Epithelial cell of prostate (primary cell): ENCODE data around the gene EXD3.

Source experiments
- DNase-seq: peaks from one replicate; pipeline ENCODE4 v3.0.0-alpha.2; 2011; ENCODE audit warnings: low read depth, low spot score
- H3K27ac ChIP-seq: fragments of 450-650 bp; 2 replicates; pipeline ENCODE4 v1.5.1; 2017; ENCODE audit warnings: mild to moderate bottlenecking

Gene EXD3

DNA sequence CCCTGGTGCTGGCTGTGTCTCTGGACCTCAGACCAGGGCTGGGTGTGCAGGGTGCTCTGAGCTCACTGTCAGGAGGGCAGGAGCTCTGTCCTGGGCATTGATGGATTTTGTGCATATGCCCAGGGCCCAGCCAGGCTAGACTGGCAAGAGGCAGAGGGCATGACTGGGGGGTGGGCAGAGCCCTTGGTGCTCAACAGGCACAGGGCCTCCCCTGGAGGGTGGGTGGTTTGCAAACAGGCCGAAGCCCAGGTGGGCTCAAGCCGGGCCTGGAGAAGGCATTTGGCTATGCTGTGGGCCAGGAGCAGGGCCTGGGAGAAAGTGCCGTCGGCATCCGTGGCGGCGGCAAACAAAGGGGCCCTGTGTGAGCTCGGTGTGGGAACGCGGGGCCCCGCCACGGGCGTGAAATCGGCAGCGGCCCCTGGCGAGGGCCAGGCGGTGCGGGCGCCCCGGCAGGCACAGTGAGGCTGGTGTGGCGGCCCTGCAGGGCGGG is 119.0 kb downstream of the EXD3 start:
- H3K27ac ChIP-seq = no peak overlapping the region
- no peak for DNase-seq

DNA sequence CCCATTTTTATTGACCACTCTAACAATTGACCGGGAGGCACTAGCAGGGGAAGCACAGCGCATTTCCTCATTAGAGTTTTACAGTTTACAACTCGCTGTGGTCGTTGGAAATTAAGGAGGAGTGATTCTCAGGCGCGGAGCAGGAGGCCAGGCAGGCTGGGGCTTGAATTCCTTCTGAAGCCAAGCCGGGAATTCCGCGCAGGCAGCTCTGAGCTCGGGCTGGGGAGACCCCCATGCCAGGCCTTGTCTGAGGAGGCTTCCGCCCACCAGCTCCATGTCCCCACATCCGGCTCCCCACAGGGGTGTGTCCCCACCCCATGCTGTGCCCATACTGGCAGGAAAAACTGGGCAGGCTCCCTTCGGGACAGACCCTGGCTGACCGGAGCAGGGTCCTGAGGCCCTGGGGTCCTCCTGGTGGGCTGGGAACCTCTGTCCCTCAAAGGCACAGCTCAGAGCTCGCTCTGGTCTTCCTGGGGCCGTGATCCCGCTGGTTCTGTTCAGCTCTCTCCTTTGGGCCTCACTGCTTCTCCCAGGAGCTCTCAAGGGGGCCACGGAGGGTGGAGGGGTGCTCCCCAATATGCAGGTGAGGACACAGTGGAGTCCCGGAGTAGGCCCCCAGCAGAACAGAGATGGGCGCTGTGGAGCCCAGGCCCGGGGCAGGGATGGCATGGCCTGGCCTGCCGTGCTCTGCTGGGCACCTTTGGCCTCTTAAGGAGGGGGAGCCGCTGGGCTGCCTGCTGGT is 119.6 kb downstream of the EXD3 start:
- peak overlapping the region; percentile 66 for H3K27ac ChIP-seq

DNA sequence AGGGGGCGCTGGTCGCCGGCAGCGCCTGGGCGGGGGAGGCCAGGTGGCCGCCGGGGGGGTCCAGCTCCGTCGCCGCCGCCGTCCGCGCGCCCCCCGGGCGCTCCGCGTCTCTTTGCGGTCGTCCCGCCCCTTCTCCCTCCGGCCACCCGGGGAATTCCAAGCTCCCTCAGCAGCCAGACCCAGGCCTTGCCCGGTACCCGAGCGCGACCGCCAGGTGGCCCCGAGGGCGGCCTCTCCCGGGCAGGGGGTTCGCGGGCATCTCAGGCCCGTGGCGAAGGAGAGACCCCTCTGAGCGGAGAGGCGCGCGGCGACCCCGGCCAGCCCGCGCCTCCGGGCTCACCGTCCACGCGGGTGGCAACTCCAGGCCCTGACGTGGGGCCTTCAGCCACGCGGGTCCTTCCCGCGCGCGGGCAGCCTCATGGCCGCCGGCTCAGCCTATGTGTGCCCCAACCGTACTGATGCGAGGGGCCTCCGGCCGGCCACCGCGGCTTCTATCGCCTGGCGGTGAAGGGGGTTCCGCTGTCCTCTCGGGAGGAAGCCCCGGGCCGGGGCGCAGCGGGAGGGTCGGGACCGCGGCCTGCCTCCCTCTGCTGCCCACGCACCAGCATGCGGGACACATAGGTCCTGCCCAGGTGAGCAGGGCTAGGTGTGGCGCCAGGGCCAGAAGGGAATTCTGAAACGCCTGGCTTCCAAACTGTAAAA is 120.4 kb downstream of the EXD3 start:
- no peak for DNase-seq
- peak overlapping the region; percentile 66 for H3K27ac ChIP-seq

More for the DNA sequence above, 119.6 kb downstream of the EXD3 start:
- no peak for DNase-seq

DNA sequence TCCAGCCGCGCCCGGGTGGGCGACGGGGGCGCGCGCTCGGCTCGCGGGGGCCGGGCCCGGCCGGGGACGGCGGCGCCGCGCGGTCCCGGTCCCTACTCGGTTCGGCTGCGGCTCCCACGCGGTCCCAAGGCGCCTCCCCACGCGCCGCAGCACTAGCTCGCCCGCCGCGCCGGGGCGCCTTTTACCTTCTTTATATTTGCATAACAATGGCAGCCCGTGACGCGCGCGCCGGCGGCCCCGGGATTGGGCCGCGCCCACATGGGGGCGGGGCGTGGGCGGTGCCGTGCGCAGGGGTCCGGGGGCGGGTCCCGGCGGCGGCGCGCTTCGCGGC is 120.9 kb downstream of the EXD3 start, which contains the start of gene NRARP:
TSS of gene NRARP (minus strand) at position 154 of the 331 bp plus-strand sequence. CDS start 343 bp downstream, outside the sequence.
- DNase-seq = no peak
- peak within 1 kb of the TSS; percentile 66 for H3K27ac ChIP-seq

DNA sequence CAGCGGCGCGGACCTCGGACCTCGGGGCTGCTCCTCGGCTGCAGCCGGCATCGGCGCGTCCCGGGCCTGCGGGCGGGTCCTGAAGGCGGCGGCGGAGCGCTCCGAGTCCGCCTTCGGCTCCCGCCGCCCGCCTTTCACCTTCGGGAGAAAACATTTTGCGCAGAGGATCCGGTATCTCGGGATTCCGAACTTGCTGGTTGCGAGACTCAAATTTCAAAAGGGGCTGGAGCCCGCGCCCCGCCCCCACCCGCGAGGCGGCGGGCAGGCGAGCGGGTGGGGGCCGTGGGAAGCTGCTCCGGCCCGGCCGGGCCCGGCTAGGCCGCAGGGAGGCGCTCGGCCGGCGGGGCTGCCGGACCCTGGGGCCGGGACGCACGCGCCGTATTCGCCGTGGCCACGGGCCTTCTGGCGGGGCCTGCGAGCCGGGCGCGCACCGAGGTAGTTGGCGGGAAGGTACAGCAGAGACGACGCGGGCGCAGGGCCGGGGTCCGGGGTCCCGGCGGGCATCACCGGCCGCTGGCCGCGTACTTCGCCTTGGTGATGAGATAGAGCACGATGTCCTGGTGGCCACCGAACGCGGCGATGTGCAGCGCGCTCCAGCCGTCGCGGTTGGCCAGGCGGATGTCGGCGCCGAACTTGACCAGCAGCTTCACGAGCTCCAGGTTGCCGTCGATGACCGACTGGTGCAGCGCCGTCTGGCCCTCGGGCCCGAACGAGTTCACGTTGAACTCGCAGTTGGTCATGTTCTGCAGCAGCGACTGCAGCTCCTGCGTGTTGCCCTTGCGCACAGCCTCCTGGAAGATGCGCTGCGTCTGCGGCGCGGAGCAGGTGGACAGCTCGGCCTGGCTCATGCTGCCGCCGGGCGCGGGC is 121.6 kb downstream of the EXD3 start:
- no peak for DNase-seq
- H3K27ac ChIP-seq = no peak overlapping the region

DNA sequence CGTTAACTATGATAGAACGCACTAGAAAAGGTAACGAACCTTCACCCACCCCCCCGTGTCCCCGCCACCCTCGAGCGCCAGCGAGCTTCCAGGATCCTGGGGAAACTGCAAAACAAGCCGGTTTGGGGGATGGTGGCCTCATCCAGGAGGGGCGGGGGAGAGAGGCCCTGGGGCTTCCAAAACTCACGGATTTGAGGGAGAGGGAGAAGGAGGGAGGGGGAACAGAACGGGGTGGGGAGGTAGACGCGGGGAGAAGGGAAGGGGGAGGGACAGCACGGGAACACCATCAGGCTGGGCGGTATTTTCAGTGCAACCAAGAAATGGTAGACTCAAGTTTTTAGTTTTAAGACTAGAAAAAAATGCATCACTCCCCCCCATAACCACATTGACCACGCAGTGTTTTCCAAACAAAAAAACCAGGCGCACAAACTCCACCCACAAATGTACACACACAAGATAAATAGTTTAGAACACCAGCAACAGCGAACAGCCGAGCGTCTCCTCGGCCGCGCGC is 122.3 kb downstream of the EXD3 start:
- H3K27ac ChIP-seq = no peak overlapping the region
- no peak for DNase-seq

DNA sequence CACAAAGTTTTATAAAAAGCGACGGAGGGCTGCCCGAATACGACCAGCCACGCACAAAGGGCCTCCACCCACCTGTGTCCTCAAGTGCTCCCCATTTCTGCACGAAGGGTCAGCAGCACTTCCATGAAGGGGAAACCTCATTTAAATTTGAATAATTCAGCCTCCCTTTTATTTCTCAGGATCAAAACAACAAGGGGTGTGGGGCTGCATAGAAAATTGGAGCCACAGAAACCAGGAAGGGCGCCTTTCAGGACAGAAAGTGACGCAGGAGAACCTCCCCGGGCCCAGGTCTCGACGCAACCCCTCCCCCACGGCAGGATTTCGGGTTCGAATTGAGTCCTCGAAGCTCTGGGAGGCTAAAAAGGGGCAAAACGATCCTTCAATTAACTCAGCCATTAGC is 123.0 kb downstream of the EXD3 start:
- no peak for DNase-seq
- no peak overlapping the region for H3K27ac ChIP-seq

DNA sequence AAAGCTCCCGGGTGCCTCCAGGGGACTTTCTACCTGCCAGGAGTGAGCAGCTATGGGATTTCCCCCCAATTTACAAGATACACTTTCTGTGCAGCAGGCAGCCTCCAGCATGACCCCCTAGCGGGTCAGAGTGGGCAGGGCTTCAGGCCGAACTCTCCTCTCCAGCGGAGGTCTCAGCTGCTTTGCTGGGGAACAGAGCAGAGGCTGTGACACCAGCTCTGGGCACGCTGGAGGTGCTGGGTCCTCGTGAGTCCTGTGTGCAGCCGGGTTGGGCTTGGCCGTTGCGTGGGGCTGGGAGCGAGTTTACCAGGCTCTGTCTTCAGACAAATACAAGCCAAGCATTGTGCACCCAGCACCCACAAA is 123.8 kb downstream of the EXD3 start:
- no peak for DNase-seq
- H3K27ac ChIP-seq = no peak overlapping the region

DNA sequence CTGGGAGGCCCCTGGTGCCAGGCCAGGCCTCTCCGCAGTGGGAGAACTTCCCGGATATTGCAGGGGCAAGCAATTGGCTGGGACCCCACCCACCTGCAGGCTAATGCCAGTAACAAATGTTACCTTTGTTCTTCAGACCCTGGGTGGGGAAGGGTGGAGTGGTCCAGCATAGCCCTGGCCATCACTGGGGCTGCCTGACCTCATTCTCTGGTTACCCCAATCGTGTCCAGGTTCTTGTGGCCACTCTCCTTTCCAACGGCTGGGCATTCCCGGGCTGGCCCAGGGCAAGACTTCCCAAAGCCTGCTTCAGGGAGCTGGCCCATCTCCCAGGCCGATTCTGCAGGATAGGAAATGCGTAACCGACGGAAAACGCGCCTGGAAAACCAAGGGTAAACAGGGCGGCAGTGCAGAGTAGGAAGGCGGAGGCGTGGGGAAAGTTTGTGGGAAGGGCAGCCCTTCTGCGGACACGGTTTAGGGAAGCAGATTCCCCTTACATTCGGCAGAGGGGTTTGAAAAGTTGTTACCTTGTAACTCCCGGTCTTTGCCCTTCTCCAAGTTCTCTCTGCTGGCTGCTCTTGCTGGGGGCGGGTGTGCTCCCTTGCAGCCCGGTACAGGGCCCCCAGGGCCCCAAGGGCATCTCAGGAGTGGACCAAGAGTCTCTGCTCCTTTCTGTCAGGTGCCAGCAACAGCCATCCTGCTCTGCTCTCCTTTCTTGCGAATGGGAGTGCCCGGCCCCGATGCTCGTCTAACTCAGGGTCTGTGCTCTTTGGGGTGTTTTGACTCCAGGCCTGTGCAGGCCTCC is 124.4 kb downstream of the EXD3 start:
- no peak for DNase-seq
- no peak overlapping the region for H3K27ac ChIP-seq

DNA sequence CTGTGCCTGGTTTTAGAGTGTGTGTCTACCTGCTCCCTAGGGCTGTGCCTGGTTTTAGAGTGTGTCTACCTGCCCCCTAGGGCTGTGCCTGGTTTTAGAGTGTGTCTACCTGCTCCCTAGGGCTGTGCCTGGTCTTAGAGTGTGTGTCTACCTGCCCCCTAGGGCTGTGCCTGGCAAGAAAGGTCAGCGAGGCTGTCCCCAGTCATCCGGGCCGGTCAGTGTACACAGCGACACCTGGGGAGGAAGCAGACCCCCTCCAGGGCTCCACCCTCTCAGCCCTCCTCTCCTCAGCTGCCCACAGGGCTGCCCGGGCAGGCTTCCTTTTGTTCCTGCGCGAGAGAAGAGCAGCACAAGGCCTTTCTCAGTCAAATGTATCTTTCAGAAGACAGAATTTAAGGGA is 125.0 kb downstream of the EXD3 start:
- no peak overlapping the region for H3K27ac ChIP-seq
- no peak for DNase-seq

DNA sequence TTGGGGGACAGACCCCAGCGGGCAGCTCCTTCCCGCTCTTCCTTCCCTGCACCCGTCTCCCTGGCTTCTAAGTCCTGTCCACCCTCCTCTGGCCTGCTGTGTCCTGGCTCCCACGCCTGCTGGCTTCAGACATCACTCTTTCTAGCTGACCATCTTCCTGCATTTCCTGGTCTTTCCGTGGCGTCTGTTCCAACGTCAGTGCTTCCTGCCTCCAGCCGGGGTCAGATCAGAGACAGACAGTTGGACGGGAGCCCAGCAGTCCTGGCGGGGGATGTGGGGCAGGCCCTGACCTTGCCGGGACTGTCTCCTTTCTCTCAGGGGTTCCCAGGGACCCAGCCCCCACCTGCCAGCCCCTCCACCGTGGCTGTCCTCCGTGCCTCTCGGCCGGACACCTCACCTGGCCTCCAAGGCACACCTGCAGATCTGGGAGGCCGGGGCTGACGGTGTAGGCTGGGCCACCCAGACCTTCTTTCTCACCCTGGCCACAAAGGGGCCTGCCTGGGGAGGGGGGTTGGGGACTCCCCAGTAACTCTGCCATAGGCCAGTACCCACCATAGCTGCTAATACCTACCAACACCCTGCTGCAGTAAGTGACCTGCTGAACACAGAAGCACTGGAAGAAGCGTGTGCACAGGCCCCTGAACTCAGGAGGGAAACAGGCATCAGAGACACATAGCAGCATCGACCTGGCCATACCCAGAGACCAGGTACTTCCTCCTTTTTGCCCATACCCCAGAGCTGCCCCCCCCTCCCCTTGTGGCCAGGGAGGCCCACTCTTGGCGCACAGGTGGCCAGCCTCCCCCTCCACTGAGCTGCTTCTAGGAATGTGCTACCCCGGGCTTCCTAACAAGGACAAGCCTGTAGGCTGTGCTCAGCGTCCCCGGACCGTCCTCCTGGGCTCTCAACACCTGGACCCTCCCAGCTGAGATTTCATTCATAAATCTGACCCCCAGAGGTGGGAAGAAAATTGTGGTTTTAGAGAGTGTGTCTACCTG is 126.0 kb downstream of the EXD3 start:
- DNase-seq = no peak
- H3K27ac ChIP-seq = no peak overlapping the region

DNA sequence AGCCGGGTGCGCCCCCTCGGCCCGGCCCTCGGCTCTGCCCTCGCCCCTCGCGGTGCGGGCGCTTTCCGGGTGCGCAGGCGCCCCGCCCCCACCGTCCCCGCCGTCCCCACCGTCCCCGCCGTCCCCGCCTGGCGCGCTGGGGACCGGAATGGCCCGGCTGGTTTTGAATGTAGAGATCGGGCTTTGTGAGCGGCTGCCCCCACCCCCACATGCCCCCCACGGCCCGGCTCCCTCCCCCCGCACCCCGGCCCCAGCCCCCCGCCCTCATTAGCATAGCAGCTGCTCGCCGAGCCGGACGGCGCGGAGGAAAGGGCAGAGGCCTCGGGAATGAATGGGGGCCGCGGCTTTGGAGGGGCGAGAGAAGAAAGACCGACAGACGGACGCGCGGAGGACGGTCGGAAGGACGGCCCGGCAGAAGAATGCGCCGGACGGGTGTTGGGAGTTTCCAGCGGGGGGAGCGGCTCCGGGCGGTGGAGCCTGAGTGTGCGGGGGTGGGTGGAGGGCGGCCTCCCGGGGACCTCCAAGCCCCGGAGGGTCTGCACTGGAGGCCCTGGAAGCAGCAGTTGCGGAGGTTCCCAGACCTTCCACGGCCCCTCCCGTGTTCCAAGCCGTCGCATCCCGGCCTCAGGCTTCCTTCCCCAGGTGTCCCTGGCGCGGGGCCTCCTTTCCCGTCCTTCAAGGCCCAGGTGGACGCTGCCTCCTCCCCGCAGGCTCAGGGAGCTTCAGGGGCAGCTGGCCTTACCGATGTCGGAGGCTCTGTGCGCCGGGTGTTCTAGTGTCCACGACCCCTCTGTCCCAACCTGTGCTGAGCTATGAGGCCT is 126.9 kb downstream of the EXD3 start:
- DNase-seq = no peak
- no peak overlapping the region for H3K27ac ChIP-seq

DNA sequence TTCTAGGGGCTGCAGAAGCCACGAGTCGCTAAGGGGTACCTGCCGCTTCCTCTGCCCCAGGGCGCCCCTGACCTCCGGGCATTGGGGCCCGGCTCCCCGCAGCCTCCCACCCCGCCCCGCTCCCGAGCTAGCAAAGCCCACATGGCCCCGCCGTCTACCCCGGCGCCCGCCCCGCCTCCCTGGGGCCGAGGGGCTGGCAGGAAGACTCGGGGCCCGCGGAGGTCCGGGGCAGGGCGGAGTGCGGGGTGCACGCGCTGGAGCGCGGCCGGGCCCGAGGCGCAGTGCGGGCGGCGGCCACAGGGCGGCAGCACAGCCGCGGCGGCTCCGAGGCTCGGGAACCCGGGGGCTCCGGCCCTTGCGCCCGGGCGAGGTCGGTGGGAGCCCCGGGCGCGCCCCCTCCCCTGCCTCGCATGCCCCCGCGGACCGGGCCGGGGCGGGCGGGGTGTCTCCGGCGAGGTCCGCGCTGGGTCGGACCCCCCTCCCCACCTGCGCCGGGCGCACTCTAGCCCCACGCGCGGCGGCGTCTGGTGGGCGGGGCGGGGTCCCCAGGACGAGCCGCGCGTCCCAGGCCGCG is 127.6 kb downstream of the EXD3 start:
- no peak for DNase-seq
- no peak overlapping the region for H3K27ac ChIP-seq

DNA sequence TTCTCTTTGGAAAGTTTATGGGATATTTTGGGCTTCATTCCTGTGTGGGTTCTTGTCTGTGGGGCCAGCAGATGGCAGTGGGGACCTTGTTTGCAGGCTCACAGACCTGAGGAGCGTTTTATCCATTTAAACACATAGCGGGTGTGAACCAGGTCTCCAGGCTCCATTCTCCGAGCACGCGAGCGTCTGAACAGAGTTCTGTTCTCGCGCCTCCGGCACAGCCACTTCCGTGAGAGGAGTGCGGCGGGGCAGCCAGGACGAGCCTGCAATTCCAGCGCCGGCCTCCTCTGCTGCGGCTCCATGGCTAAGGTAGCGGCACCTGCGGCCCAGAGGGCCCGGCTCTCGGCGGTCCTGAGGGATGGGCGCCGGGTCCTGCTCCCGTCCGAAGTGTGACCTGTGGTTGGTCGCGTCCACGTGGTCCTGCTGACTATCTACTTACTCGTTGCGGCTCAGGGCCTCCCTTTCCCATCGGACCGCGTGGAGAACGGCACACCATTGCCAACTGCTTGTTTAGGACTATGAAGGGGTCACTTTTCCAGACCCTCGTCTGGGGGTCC is 128.2 kb downstream of the EXD3 start:
- peak overlapping the region; percentile 74 for H3K27ac ChIP-seq
- no peak for DNase-seq

DNA sequence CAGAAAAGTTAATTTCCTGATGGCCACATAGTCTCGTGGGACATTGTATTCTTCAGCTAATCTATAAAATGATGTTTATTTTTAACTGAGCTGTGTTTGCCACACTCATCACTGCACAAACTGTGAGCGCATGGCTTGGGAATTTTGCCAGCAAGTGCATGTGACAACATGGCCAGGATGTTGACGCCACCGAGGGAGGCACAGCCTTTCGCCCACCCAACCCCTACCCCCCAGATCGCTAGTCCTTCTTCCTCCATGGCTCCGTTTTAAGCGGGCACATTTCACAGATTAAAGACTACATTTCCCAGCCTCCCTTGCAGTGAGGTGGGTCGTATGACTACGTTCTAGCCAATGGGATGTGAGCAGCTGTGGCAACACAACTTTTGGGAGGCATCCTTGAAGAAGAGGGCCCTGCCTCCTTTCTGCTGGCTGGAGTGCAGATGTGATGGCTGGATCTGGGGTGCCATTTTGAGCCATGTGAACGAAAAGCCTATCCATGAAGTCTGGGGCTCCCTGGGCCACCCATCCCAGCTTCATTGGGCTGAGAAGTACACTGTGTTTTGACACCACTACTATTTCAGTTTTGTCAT is 128.8 kb downstream of the EXD3 start:
- peak overlapping the region; percentile 74 for H3K27ac ChIP-seq
- no peak for DNase-seq

DNA sequence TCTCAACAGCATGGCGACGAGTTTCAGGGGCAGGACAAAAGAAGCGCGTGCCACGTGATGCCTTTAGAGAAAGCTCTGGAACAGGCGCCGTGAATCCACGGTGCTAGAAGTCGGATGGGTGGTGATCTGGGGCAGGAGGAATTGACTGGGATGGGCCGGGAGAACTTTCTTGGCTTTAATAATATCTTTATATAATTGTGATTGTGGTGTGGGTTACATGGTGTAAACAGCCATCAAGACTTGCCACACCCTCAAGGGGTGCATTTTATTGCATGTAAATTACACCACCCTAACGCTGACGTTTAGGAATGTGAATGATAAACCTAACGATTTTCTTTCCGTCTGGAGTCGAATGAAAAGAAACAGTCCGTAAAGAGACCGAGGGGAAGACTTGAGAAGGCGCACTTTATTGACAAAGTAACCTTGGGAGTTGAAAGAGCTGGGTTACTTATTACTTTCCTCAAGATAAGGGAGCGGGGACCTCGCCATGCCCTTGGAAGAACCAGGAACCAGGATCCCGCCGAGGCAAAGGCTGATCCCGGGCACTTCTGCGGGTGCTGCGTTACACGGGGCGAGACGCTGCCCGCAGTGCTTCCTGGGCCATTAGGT is 129.4 kb downstream of the EXD3 start:
- DNase-seq = no peak
- peak overlapping the region; percentile 74 for H3K27ac ChIP-seq
